Measurements from ENCODE around the gene ULK1. TPM values are rescaled to one million over a fixed set of nuclear protein-coding genes. Genes with fewer than 3 reads are reported as not detected.
A peak's percentile ranks its signal among the peaks of the same experiment; 100 is the strongest.
"Not testable (repeated sequence)": the region's sequence is repeated elsewhere in the genome, so short reads cannot be mapped to it uniquely, and the experiment has no call there.

Gene ULK1
- total RNA-seq, 1 donor from 2014 or later, result 5.7 TPM

- Histone ChIP-seq H3K36me3 (ENCODE audit: control insufficient read depth in 3 of 3, insufficient read depth in 3 of 3, low read length in 3 of 3) (peaks cover 0 to 7% (median 4%) of the 10 kb centered on the region in 3 donors), H3K27me3 (ENCODE audit: control insufficient read depth in 3 of 3, insufficient read depth in 3 of 3, low read length in 3 of 3) (no peaks in the 10 kb centered on the region), H3K4me3 (ENCODE audit: low read length in 3 of 3) (peak within 1 kb of the TSS; percentile 82 to 86 (median 82)), H3K4me1 (ENCODE audit: control insufficient read depth in 3 of 3, insufficient read depth in 3 of 3, low read length in 3 of 3) (peaks cover 12 to 21% (median 15%) of the 10 kb centered on the region in 3 donors), H3K9me3 (ENCODE audit: control insufficient read depth in 3 of 3, low read length in 3 of 3) (no peaks in the 10 kb centered on the region), H3K27ac (ENCODE audit: low read depth, low read length) (peak within 1 kb of the TSS; percentile 72), H3K9ac (ENCODE audit: low read depth in 1 of 3, low read length in 3 of 3) (peak within 1 kb of the TSS; percentile 79 to 92 (median 87))
These were observed 55.2 kb downstream of the ULK1 start, which contains the start of gene EP400 for GRCh38 chr12:131949431-131950181. Gene EP400 (plus strand): TSS chr12:131949942. CDS start chr12:131960620, 10,678 bp downstream.

GRCh38 chr12:131950182-131950913 is 55.9 kb downstream of the ULK1 start:
- peak overlapping the region; percentile 82 to 86 (median 82) for H3K4me3 ChIP-seq (ENCODE audit: low read length in 3 of 3)
- H3K27me3 ChIP-seq (ENCODE audit: control insufficient read depth in 3 of 3, insufficient read depth in 3 of 3, low read length in 3 of 3), result no peaks in the 10 kb centered on the region
- peaks cover 12 to 21% (median 15%) of the 10 kb centered on the region in 3 donors for H3K4me1 ChIP-seq (ENCODE audit: control insufficient read depth in 3 of 3, insufficient read depth in 3 of 3, low read length in 3 of 3)
- peak overlapping the region; percentile 72 for H3K27ac ChIP-seq (ENCODE audit: low read depth, low read length)
- peak overlapping the region; percentile 79 to 92 (median 87) for H3K9ac ChIP-seq (ENCODE audit: low read depth in 1 of 3, low read length in 3 of 3)
- H3K36me3 ChIP-seq (ENCODE audit: control insufficient read depth in 3 of 3, insufficient read depth in 3 of 3, low read length in 3 of 3), result peaks cover 0 to 3% (median 0%) of the 10 kb centered on the region in 3 donors
- H3K9me3 ChIP-seq (ENCODE audit: control insufficient read depth in 3 of 3, low read length in 3 of 3), result no peaks in the 10 kb centered on the region

- H3K4me3 ChIP-seq (ENCODE audit: low read length in 3 of 3); H3K27ac ChIP-seq (ENCODE audit: low read depth, low read length): not testable (repeated sequence)
- H3K4me1 ChIP-seq (ENCODE audit: control insufficient read depth in 3 of 3, insufficient read depth in 3 of 3, low read length in 3 of 3), result peaks cover 17 to 30% (median 26%) of the 10 kb centered on the region in 3 donors
These were observed 59.4 kb downstream of the ULK1 start for GRCh38 chr12:131953810-131954209.

GRCh38 chr12:131954460-131954859 is 60.0 kb downstream of the ULK1 start:
- not testable (repeated sequence) for H3K27me3 ChIP-seq (ENCODE audit: control insufficient read depth in 3 of 3, insufficient read depth in 3 of 3, low read length in 3 of 3); H3K27ac ChIP-seq (ENCODE audit: low read depth, low read length); H3K9ac ChIP-seq (ENCODE audit: low read depth in 1 of 3, low read length in 3 of 3); H3K9me3 ChIP-seq (ENCODE audit: control insufficient read depth in 3 of 3, low read length in 3 of 3); H3K4me3 ChIP-seq (ENCODE audit: low read length in 3 of 3); H3K36me3 ChIP-seq (ENCODE audit: control insufficient read depth in 3 of 3, insufficient read depth in 3 of 3, low read length in 3 of 3)
- peaks cover 22 to 37% (median 32%) of the 10 kb centered on the region in 3 donors for H3K4me1 ChIP-seq (ENCODE audit: control insufficient read depth in 3 of 3, insufficient read depth in 3 of 3, low read length in 3 of 3)

More at GRCh38 chr12:131953810-131954209, 59.4 kb downstream of the ULK1 start:
- not testable (repeated sequence) for H3K9me3 ChIP-seq (ENCODE audit: control insufficient read depth in 3 of 3, low read length in 3 of 3); H3K9ac ChIP-seq (ENCODE audit: low read depth in 1 of 3, low read length in 3 of 3); H3K27me3 ChIP-seq (ENCODE audit: control insufficient read depth in 3 of 3, insufficient read depth in 3 of 3, low read length in 3 of 3); H3K36me3 ChIP-seq (ENCODE audit: control insufficient read depth in 3 of 3, insufficient read depth in 3 of 3, low read length in 3 of 3)

- Histone ChIP-seq H3K9me3 (ENCODE audit: control insufficient read depth in 3 of 3, low read length in 3 of 3) (no peaks in the 10 kb centered on the region), H3K9ac (ENCODE audit: low read depth in 1 of 3, low read length in 3 of 3) (peak overlapping the region; percentile 8 to 70 (median 33)), H3K27me3 (ENCODE audit: control insufficient read depth in 3 of 3, insufficient read depth in 3 of 3, low read length in 3 of 3) (no peaks in the 10 kb centered on the region), H3K4me3 (ENCODE audit: low read length in 3 of 3) (no peak overlapping the region), H3K4me1 (ENCODE audit: control insufficient read depth in 3 of 3, insufficient read depth in 3 of 3, low read length in 3 of 3) (peaks cover 19 to 30% (median 26%) of the 10 kb centered on the region in 3 donors), H3K27ac (ENCODE audit: low read depth, low read length) (no peak overlapping the region), H3K36me3 (ENCODE audit: control insufficient read depth in 3 of 3, insufficient read depth in 3 of 3, low read length in 3 of 3) (peaks cover 3 to 10% (median 6%) of the 10 kb centered on the region in 3 donors)
These were observed 64.7 kb downstream of the ULK1 start for GRCh38 chr12:131959116-131959515.

- no peaks in the 10 kb centered on the region for H3K27me3 ChIP-seq (ENCODE audit: control insufficient read depth in 3 of 3, insufficient read depth in 3 of 3, low read length in 3 of 3)
- no peak overlapping the region for H3K4me3 ChIP-seq (ENCODE audit: low read length in 3 of 3)
- H3K27ac ChIP-seq (ENCODE audit: low read depth, low read length), result no peak overlapping the region
- H3K36me3 ChIP-seq (ENCODE audit: control insufficient read depth in 3 of 3, insufficient read depth in 3 of 3, low read length in 3 of 3), result peaks cover 3 to 10% (median 6%) of the 10 kb centered on the region in 3 donors
- peaks cover 19 to 30% (median 26%) of the 10 kb centered on the region in 3 donors for H3K4me1 ChIP-seq (ENCODE audit: control insufficient read depth in 3 of 3, insufficient read depth in 3 of 3, low read length in 3 of 3)
- no peaks in the 10 kb centered on the region for H3K9me3 ChIP-seq (ENCODE audit: control insufficient read depth in 3 of 3, low read length in 3 of 3)
- peak overlapping the region in 2 of 3 donors; percentile 8 to 16 for H3K9ac ChIP-seq (ENCODE audit: low read depth in 1 of 3, low read length in 3 of 3)
These were observed 65.5 kb downstream of the ULK1 start for GRCh38 chr12:131959641-131960589.

- not testable (repeated sequence) for H3K4me3 ChIP-seq (ENCODE audit: low read length in 3 of 3); H3K9ac ChIP-seq (ENCODE audit: low read depth in 1 of 3, low read length in 3 of 3)
- H3K36me3 ChIP-seq (ENCODE audit: control insufficient read depth in 3 of 3, insufficient read depth in 3 of 3, low read length in 3 of 3), result peaks cover 3 to 10% (median 6%) of the 10 kb centered on the region in 3 donors
These were observed 66.3 kb downstream of the ULK1 start for GRCh38 chr12:131960590-131961325.

GRCh38 chr12:131961328-131961727 is 66.9 kb downstream of the ULK1 start:
- H3K36me3 ChIP-seq (ENCODE audit: control insufficient read depth in 3 of 3, insufficient read depth in 3 of 3, low read length in 3 of 3); H3K9ac ChIP-seq (ENCODE audit: low read depth in 1 of 3, low read length in 3 of 3); H3K27me3 ChIP-seq (ENCODE audit: control insufficient read depth in 3 of 3, insufficient read depth in 3 of 3, low read length in 3 of 3); H3K4me3 ChIP-seq (ENCODE audit: low read length in 3 of 3); H3K9me3 ChIP-seq (ENCODE audit: control insufficient read depth in 3 of 3, low read length in 3 of 3); H3K27ac ChIP-seq (ENCODE audit: low read depth, low read length): not testable (repeated sequence)
- peaks cover 20 to 27% (median 25%) of the 10 kb centered on the region in 3 donors for H3K4me1 ChIP-seq (ENCODE audit: control insufficient read depth in 3 of 3, insufficient read depth in 3 of 3, low read length in 3 of 3)

More at GRCh38 chr12:131960590-131961325, 66.3 kb downstream of the ULK1 start:
- not testable (repeated sequence) for H3K27me3 ChIP-seq (ENCODE audit: control insufficient read depth in 3 of 3, insufficient read depth in 3 of 3, low read length in 3 of 3); H3K27ac ChIP-seq (ENCODE audit: low read depth, low read length); H3K9me3 ChIP-seq (ENCODE audit: control insufficient read depth in 3 of 3, low read length in 3 of 3)
- peaks cover 19 to 30% (median 24%) of the 10 kb centered on the region in 3 donors for H3K4me1 ChIP-seq (ENCODE audit: control insufficient read depth in 3 of 3, insufficient read depth in 3 of 3, low read length in 3 of 3)

GRCh38 chr12:131962069-131962468 is 67.6 kb downstream of the ULK1 start:
- Histone ChIP-seq H3K27ac (ENCODE audit: low read depth, low read length) (no peak overlapping the region), H3K9me3 (ENCODE audit: control insufficient read depth in 3 of 3, low read length in 3 of 3) (no peaks in the 10 kb centered on the region), H3K27me3 (ENCODE audit: control insufficient read depth in 3 of 3, insufficient read depth in 3 of 3, low read length in 3 of 3) (no peaks in the 10 kb centered on the region), H3K9ac (ENCODE audit: low read depth in 1 of 3, low read length in 3 of 3) (no peak overlapping the region), H3K4me3 (ENCODE audit: low read length in 3 of 3) (no peak overlapping the region), H3K36me3 (ENCODE audit: control insufficient read depth in 3 of 3, insufficient read depth in 3 of 3, low read length in 3 of 3) (peaks cover 3 to 8% (median 6%) of the 10 kb centered on the region in 3 donors), H3K4me1 (ENCODE audit: control insufficient read depth in 3 of 3, insufficient read depth in 3 of 3, low read length in 3 of 3) (peaks cover 20 to 25% (median 25%) of the 10 kb centered on the region in 3 donors)

All from skeletal muscle tissue (tissue), 4 donors.